ENCODE data around the gene RPL13A.
"Not testable (repeated sequence)": the region's sequence is repeated elsewhere in the genome, so short reads cannot be mapped to it uniquely, and the experiment has no call there.

RPL13A gene

GRCh38 chr19:49458567-49458903 lies 28.9 kb upstream of the RPL13A start:
- no peak for DNase-seq

- DNase-seq: no peak
Observed at GRCh38 chr19:49459388-49459787, 28.0 kb upstream of the RPL13A start.

- not testable (repeated sequence) for DNase-seq
Observed at GRCh38 chr19:49461130-49461529, 26.3 kb upstream of the RPL13A start.

GRCh38 chr19:49461656-49462055 lies 25.8 kb upstream of the RPL13A start:
- DNase-seq: no peak

GRCh38 chr19:49462492-49462891 lies 24.9 kb upstream of the RPL13A start:
- DNase-seq: no peak

- no peak for DNase-seq
Observed at GRCh38 chr19:49463960-49464740, 23.3 kb upstream of the RPL13A start.

GRCh38 chr19:49465371-49465770 lies 22.0 kb upstream of the RPL13A start:
- DNase-seq: no peak

GRCh38 chr19:49468199-49468598 lies 19.2 kb upstream of the RPL13A start:
- no peak for DNase-seq

GRCh38 chr19:49468746-49469447 lies 18.5 kb upstream of the RPL13A start:
- peak; percentile 77 to 81 for DNase-seq

- DNase-seq: peak; percentile 85 to 89
Observed at GRCh38 chr19:49469828-49470614, 17.4 kb upstream of the RPL13A start.

GRCh38 chr19:49470615-49470978 lies 16.8 kb upstream of the RPL13A start:
- DNase-seq: no peak

- DNase-seq: no peak
Observed at GRCh38 chr19:49472936-49473335, 14.5 kb upstream of the RPL13A start.

- not testable (repeated sequence) for DNase-seq
Observed at GRCh38 chr19:49473501-49473867, 13.9 kb upstream of the RPL13A start.

- peak; percentile 94 to 95 for DNase-seq
Observed at GRCh38 chr19:49473868-49474541, 13.4 kb upstream of the RPL13A start, which contains the start of gene FLT3LG. Gene FLT3LG, plus strand, starts transcription at chr19:49474215. Its CDS starts 425 bp downstream, at chr19:49474640.

- no peak for DNase-seq
Observed at GRCh38 chr19:49474542-49474924, 12.9 kb upstream of the RPL13A start.

- DNase-seq: peak in 1 of 2 experiments; percentile 52
Observed at GRCh38 chr19:49475191-49475917, 12.1 kb upstream of the RPL13A start.

- peak; percentile 88 to 90 for DNase-seq
Observed at GRCh38 chr19:49475995-49476880, 11.2 kb upstream of the RPL13A start.

GRCh38 chr19:49479975-49480628 lies 7.3 kb upstream of the RPL13A start:
- no peak for DNase-seq

- DNase-seq: no peak
Observed at GRCh38 chr19:49481020-49481683, 6.3 kb upstream of the RPL13A start.

GRCh38 chr19:49486232-49486631 lies 1.2 kb upstream of the RPL13A start:
- DNase-seq: no peak
